Neural cell (in vitro differentiated cells): ENCODE results near the gene CATSPERB. TPM values are rescaled to one million over a fixed set of nuclear protein-coding genes. Genes with fewer than 3 reads are reported as not detected.

Source experiments
- H2AFZ ChIP-seq: fragments of 200-600, 300-800 bp; sonication (generic), shearing (Covaris generic); 2 replicates; pipeline ENCODE4 v1.6.0; 2014; ENCODE audit warnings: low read depth, mild to moderate bottlenecking, antibody characterized with exemption, low read length, moderate library complexity
- H3F3A ChIP-seq: fragments of 200-600 bp; shearing (Covaris generic); 2 replicates; pipeline ENCODE4 v1.6.1; 2016; ENCODE audit warnings: mild to moderate bottlenecking, moderate library complexity, mixed read lengths, antibody characterized with exemption, low read length; ENCODE audit not compliant: insufficient read depth, poor library complexity, severe bottlenecking
- H3K27ac ChIP-seq: fragments of 200-600, 300-800 bp; sonication (generic), shearing (Covaris generic); 2 replicates; pipeline ENCODE4 v1.5.1; 2014; ENCODE audit warnings: mild to moderate bottlenecking, low read length, moderate library complexity
- H3K27me3 ChIP-seq: fragments of 300-800, 200-600 bp; sonication (generic), shearing (Covaris generic); 2 replicates; pipeline ENCODE4 v1.6.0; 2014; ENCODE audit warnings: mild to moderate bottlenecking, low read depth, low read length, moderate library complexity; ENCODE audit not compliant: insufficient read depth
- H3K36me3 ChIP-seq: fragments of 300-800, 200-600 bp; sonication (generic), shearing (Covaris generic); 2 replicates; pipeline ENCODE4 v1.5.1; 2014; ENCODE audit warnings: mild to moderate bottlenecking, antibody characterized with exemption, low read length, moderate library complexity; ENCODE audit not compliant: insufficient read depth
- H3K4me2 ChIP-seq: fragments of 300-800, 200-600 bp; sonication (generic), shearing (Covaris generic); 2 replicates; pipeline ENCODE4 v1.6.0; 2014; ENCODE audit warnings: mild to moderate bottlenecking, low read length
- H3K4me3 ChIP-seq: fragments of 300-800, 200-600 bp; sonication (generic), shearing (Covaris generic); 2 replicates; pipeline ENCODE4 v1.5.1; 2014; ENCODE audit warnings: mild to moderate bottlenecking, low read length, moderate library complexity
- H3K79me2 ChIP-seq: fragments of 200-600 bp; shearing (Covaris generic); replicated peaks from 2 replicates; pipeline ENCODE4 v1.6.0; 2014; ENCODE audit warnings: mild to moderate bottlenecking, low read length, moderate library complexity; ENCODE audit not compliant: insufficient read depth
- H3K9ac ChIP-seq: fragments of 300-800, 200-600 bp; sonication (generic), shearing (Covaris generic); 2 replicates; pipeline ENCODE4 v1.6.1; 2016; ENCODE audit warnings: mild to moderate bottlenecking, low read length, mixed read lengths
- H3K9me2 ChIP-seq: fragments of 200-600 bp; shearing (Covaris generic); 2 replicates; pipeline ENCODE4 v1.6.1; 2016; ENCODE audit warnings: mild to moderate bottlenecking, low read length, mixed read lengths; ENCODE audit not compliant: insufficient read depth
- H3K9me3 ChIP-seq: fragments of 200-600, 300-800 bp; sonication (generic), shearing (Covaris generic); 2 replicates; pipeline ENCODE4 v1.6.1; 2016; ENCODE audit warnings: mild to moderate bottlenecking, mixed run types, low read length, moderate library complexity, mixed read lengths
- H4K20me1 ChIP-seq: fragments of 200-600 bp; shearing (Covaris generic); 2 replicates; pipeline ENCODE4 v1.6.1; 2016; ENCODE audit warnings: mild to moderate bottlenecking, mixed run types; ENCODE audit not compliant: insufficient read depth
- EP300 ChIP-seq: fragments of 450-650 bp; conservative IDR thresholded peaks from 2 replicates; pipeline ENCODE4 v1.6.1; 2014; ENCODE audit warnings: antibody characterized with exemption, mild to moderate bottlenecking, moderate library complexity; ENCODE audit not compliant: poor library complexity, severe bottlenecking
- EZH2 ChIP-seq: fragments of 200-600, 300-800 bp; shearing (Covaris generic), sonication (generic); IDR thresholded peaks from 2 replicates; pipeline ENCODE4 v1.6.1; 2014; ENCODE audit warnings: antibody characterized with exemption, low read length, borderline replicate concordance, mild to moderate bottlenecking; ENCODE audit not compliant: insufficient read depth, poor library complexity, severe bottlenecking
- MXI1 ChIP-seq: fragments of 450-650 bp; conservative IDR thresholded peaks from 2 replicates; pipeline ENCODE4 v1.6.1; 2014; ENCODE audit warnings: antibody characterized with exemption, mild to moderate bottlenecking; ENCODE audit not compliant: poor library complexity, severe bottlenecking
- POLR2AphosphoS5 ChIP-seq: IDR thresholded peaks from 2 replicates; pipeline ENCODE4 v1.6.1; 2012
- RAD21 ChIP-seq: fragments of 450-650 bp; conservative IDR thresholded peaks from 2 replicates; pipeline ENCODE4 v1.6.1; 2014; ENCODE audit warnings: antibody characterized with exemption, mild to moderate bottlenecking, moderate library complexity
- SMC3 ChIP-seq: fragments of 450-650 bp; conservative IDR thresholded peaks from 2 replicates; pipeline ENCODE4 v1.6.1; 2014; ENCODE audit warnings: antibody characterized with exemption, mild to moderate bottlenecking, moderate library complexity; ENCODE audit not compliant: poor library complexity
- TAF1 ChIP-seq: IDR thresholded peaks from 2 replicates; pipeline ENCODE4 v1.6.1; 2012; ENCODE audit warnings: low read depth
- polyA plus RNA-seq: library from polyadenylated mRNA; depleted of rRNA; stranded (reverse); fragments of >200 nt; gene quantifications from 2 replicates; pipeline ENCODE4 v1.2.3, GENCODE V29; 2014
- TF ChIP-seq, protein P1 (sequence below): IDR thresholded peaks from 2 replicates; pipeline ENCODE4 v1.6.1; 2012; ENCODE audit warnings: borderline replicate concordance
- TF ChIP-seq, protein P2 (sequence below): fragments of 450-650 bp; IDR thresholded peaks from 2 replicates; pipeline ENCODE4 v1.5.1; 2014; ENCODE audit warnings: antibody characterized with exemption, mild to moderate bottlenecking, moderate library complexity; ENCODE audit not compliant: poor library complexity, severe bottlenecking

The CATSPERB gene
- polyA plus RNA-seq, 1 donor from 2014 or later: not detected

DNA sequence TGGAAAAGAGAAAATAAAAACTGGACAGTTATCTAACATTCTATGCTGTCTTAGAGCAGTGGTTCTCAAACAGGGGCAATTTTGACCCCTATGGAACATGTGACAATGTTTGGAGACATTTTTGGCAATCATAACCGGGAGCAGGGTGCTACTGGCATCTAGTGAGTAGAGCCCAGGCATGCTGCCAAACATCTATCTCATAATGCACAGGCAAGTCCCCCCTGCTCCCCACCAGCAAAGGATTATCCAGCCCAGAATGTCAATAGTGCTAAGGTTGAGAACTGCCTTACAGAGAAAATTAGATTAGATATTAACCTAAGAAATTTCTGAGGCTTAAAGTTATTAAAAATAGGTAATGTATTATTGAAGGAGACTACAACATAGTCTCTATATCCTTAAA, 22.9 kb upstream of the CATSPERB start:
- no peaks in the 10 kb centered on the region for H3K79me2 ChIP-seq
- H4K20me1 ChIP-seq: no peaks in the 10 kb centered on the region
- TF ChIP-seq POLR2AphosphoS5: no peak
- no peak for TF ChIP-seq TAF1
- TF ChIP-seq EZH2: no peak
- no peak for TF ChIP-seq RAD21
- TF ChIP-seq EP300: no peak
- TF ChIP-seq, protein P1, sequence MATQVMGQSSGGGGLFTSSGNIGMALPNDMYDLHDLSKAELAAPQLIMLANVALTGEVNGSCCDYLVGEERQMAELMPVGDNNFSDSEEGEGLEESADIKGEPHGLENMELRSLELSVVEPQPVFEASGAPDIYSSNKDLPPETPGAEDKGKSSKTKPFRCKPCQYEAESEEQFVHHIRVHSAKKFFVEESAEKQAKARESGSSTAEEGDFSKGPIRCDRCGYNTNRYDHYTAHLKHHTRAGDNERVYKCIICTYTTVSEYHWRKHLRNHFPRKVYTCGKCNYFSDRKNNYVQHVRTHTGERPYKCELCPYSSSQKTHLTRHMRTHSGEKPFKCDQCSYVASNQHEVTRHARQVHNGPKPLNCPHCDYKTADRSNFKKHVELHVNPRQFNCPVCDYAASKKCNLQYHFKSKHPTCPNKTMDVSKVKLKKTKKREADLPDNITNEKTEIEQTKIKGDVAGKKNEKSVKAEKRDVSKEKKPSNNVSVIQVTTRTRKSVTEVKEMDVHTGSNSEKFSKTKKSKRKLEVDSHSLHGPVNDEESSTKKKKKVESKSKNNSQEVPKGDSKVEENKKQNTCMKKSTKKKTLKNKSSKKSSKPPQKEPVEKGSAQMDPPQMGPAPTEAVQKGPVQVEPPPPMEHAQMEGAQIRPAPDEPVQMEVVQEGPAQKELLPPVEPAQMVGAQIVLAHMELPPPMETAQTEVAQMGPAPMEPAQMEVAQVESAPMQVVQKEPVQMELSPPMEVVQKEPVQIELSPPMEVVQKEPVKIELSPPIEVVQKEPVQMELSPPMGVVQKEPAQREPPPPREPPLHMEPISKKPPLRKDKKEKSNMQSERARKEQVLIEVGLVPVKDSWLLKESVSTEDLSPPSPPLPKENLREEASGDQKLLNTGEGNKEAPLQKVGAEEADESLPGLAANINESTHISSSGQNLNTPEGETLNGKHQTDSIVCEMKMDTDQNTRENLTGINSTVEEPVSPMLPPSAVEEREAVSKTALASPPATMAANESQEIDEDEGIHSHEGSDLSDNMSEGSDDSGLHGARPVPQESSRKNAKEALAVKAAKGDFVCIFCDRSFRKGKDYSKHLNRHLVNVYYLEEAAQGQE: no peak
- TF ChIP-seq, protein P2, sequence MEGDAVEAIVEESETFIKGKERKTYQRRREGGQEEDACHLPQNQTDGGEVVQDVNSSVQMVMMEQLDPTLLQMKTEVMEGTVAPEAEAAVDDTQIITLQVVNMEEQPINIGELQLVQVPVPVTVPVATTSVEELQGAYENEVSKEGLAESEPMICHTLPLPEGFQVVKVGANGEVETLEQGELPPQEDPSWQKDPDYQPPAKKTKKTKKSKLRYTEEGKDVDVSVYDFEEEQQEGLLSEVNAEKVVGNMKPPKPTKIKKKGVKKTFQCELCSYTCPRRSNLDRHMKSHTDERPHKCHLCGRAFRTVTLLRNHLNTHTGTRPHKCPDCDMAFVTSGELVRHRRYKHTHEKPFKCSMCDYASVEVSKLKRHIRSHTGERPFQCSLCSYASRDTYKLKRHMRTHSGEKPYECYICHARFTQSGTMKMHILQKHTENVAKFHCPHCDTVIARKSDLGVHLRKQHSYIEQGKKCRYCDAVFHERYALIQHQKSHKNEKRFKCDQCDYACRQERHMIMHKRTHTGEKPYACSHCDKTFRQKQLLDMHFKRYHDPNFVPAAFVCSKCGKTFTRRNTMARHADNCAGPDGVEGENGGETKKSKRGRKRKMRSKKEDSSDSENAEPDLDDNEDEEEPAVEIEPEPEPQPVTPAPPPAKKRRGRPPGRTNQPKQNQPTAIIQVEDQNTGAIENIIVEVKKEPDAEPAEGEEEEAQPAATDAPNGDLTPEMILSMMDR: no peak
- no peak for TF ChIP-seq MXI1
- TF ChIP-seq SMC3: no peak
- no peaks in the 10 kb centered on the region for H3K9me2 ChIP-seq
- no peak overlapping the region for H3K4me3 ChIP-seq
- no peaks in the 10 kb centered on the region for H3K9me3 ChIP-seq
- H2AFZ ChIP-seq: no peak overlapping the region
- H3F3A ChIP-seq: no peaks in the 10 kb centered on the region
- no peak overlapping the region for H3K9ac ChIP-seq
- H3K27me3 ChIP-seq: no peaks in the 10 kb centered on the region
- no peak overlapping the region for H3K27ac ChIP-seq
- no peak overlapping the region for H3K4me2 ChIP-seq
- H3K36me3 ChIP-seq: no peaks in the 10 kb centered on the region

DNA sequence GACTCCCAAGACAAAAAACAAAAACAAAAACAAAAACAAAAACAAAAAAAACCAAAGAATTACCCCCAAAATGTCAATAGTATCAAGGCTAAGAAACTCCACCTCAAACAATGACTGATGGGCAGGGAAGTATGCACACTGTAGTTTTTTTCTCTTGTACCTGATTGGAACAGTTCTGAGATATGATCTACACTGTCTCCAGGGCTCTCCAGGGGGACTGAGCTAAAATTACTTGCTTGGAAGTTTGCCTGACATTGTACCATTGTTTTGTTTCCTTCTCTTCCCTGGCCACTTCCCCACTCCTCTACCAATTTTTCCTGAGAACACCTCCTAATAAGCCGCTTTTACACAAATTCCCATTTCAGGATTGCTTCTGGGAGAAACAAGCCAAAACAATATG, 22.3 kb upstream of the CATSPERB start:
- TF ChIP-seq, protein P2: no peak
- no peak for TF ChIP-seq MXI1
- Histone ChIP-seq H3K27me3 (no peaks in the 10 kb centered on the region), H3K4me2 (no peak overlapping the region), H3K4me3 (no peak overlapping the region), H3F3A (no peaks in the 10 kb centered on the region), H4K20me1 (no peaks in the 10 kb centered on the region), H3K9me3 (no peaks in the 10 kb centered on the region), H3K9me2 (no peaks in the 10 kb centered on the region), H3K27ac (no peak overlapping the region), H3K36me3 (no peaks in the 10 kb centered on the region), H3K79me2 (no peaks in the 10 kb centered on the region), H3K9ac (no peak overlapping the region), H2AFZ (no peak overlapping the region)
